Measurements from ENCODE around the gene LRRC59. TPM values are rescaled to one million over a fixed set of nuclear protein-coding genes. Genes with fewer than 3 reads are reported as not detected.
A peak's percentile ranks its signal among the peaks of the same experiment; 100 is the strongest.

The LRRC59 gene
- total and polyA plus RNA-seq, 2 experiments from 2014 or later: 46.4 to 124 TPM

- no peaks in the 10 kb centered on the region for H4K20me1 ChIP-seq (replicated peaks; ENCODE audit: insufficient read depth)
- Mint-ChIP-seq H3K27me3 (ENCODE audit: insufficient read depth, low read depth, poor library complexity) (peaks cover 8% of the 10 kb centered on the region), H3K4me3 (no peak overlapping the region), H3K9me3 (no peaks in the 10 kb centered on the region; the same call in 1 of the 3 replicates), H3K27ac (no peak overlapping the region), H3K36me3 (ENCODE audit: low read depth) (no peaks in the 10 kb centered on the region), H3K4me1 (peaks cover 13% of the 10 kb centered on the region)
- H3K9me2 ChIP-seq (ENCODE audit: insufficient read depth): no peaks in the 10 kb centered on the region
- no peak overlapping the region for H2AFZ ChIP-seq
- H3K4me2 ChIP-seq: no peak overlapping the region
- 0 out of 2 replicates have a peak overlapping the region, but pooled peaks have one; percentile 19 for H3K27ac ChIP-seq (ENCODE audit: low read depth)
- TF ChIP-seq NANOG (IDR thresholded peaks at IDR 0.05; ENCODE audit: borderline replicate concordance): no peak
- TF ChIP-seq STAT1 (IDR thresholded peaks at IDR 0.05; ENCODE audit: unreplicated experiment): no peak
- no peak for TF ChIP-seq JUNB (IDR thresholded peaks at IDR 0.05; ENCODE audit: unreplicated experiment)
- TF ChIP-seq ZNF331 (CRISPR knock-in tag; IDR thresholded peaks at IDR 0.05; ENCODE audit: low read depth): no peak
- no peak for TF ChIP-seq REST (IDR thresholded peaks at IDR 0.05; ENCODE audit: unreplicated experiment)
- no peak for TF ChIP-seq POLR2AphosphoS5 (IDR thresholded peaks at IDR 0.05; ENCODE audit: low read depth)
- H3F3A ChIP-seq (replicated peaks; ENCODE audit: low read depth): peaks cover 7% of the 10 kb centered on the region; the same call in 1 of the 2 replicates
- H3K36me3 ChIP-seq (ENCODE audit: insufficient read depth): no peaks in the 10 kb centered on the region
- peaks cover 13% of the 10 kb centered on the region for H3K4me1 ChIP-seq (ENCODE audit: insufficient read depth)
- ATAC-seq: no peak
- DNase-seq (ENCODE audit: low spot score): no peak
- H3K4me3 ChIP-seq: no peak overlapping the region
- H3K27me3 ChIP-seq (ENCODE audit: insufficient read depth): no peaks in the 10 kb centered on the region
- peaks cover 5% of the 10 kb centered on the region for H3K79me2 ChIP-seq (replicated peaks; ENCODE audit: insufficient read depth)
Measured at GRCh38 chr17:50430821-50431618, 33.7 kb upstream of the LRRC59 start.

GRCh38 chr17:50429793-50430192 is 32.5 kb upstream of the LRRC59 start:
- H3K27me3 Mint-ChIP-seq (ENCODE audit: insufficient read depth, low read depth, poor library complexity): peaks cover 13% of the 10 kb centered on the region
- peaks cover 5% of the 10 kb centered on the region for H3K79me2 ChIP-seq (replicated peaks; ENCODE audit: insufficient read depth)
- H3K4me2 ChIP-seq: no peak overlapping the region
- H3K27ac Mint-ChIP-seq: no peak overlapping the region
- peaks cover 18% of the 10 kb centered on the region for H3K4me1 ChIP-seq (ENCODE audit: insufficient read depth)
- H4K20me1 ChIP-seq (replicated peaks; ENCODE audit: insufficient read depth): no peaks in the 10 kb centered on the region
- H3K27ac ChIP-seq (ENCODE audit: low read depth): no peak overlapping the region
- peaks cover 6% of the 10 kb centered on the region; the same call in 1 of the 2 replicates for H3K27me3 ChIP-seq (ENCODE audit: insufficient read depth)
- peaks cover 18% of the 10 kb centered on the region for H3K4me1 Mint-ChIP-seq
- no peaks in the 10 kb centered on the region; the same call in 1 of the 3 replicates for H3K9me3 Mint-ChIP-seq
- H2AFZ ChIP-seq: no peak overlapping the region
- no peak overlapping the region for H3K4me3 Mint-ChIP-seq
- H3K36me3 ChIP-seq (ENCODE audit: insufficient read depth): no peaks in the 10 kb centered on the region
- ATAC-seq (no peak), DNase-seq (ENCODE audit: low spot score) (no peak)
- H3K9me2 ChIP-seq (ENCODE audit: insufficient read depth): no peaks in the 10 kb centered on the region
- H3F3A ChIP-seq (replicated peaks; ENCODE audit: low read depth): peaks cover 7% of the 10 kb centered on the region; the same call in 1 of the 2 replicates
- H3K4me3 ChIP-seq: no peak overlapping the region
- H3K36me3 Mint-ChIP-seq (ENCODE audit: low read depth): no peaks in the 10 kb centered on the region
- TF ChIP-seq POLR2AphosphoS5 (IDR thresholded peaks at IDR 0.05; ENCODE audit: low read depth): no peak
- TF ChIP-seq EZH2phosphoT487 (IDR thresholded peaks at IDR 0.05; ENCODE audit: unreplicated experiment): no peak
- TF ChIP-seq STAT1 (IDR thresholded peaks at IDR 0.05; ENCODE audit: unreplicated experiment): no peak
- no peak for TF ChIP-seq ETS1 (IDR thresholded peaks at IDR 0.05)
- TF ChIP-seq JUNB (IDR thresholded peaks at IDR 0.05; ENCODE audit: unreplicated experiment): no peak
- TF ChIP-seq EZH2 (IDR thresholded peaks at IDR 0.05; ENCODE audit: low read depth, unreplicated experiment): no peak
- TF ChIP-seq REST (IDR thresholded peaks at IDR 0.05; ENCODE audit: unreplicated experiment): no peak
- no peak for TF ChIP-seq CTCF (conservative IDR thresholded peaks at IDR 0.05; ENCODE audit: low read depth in 2 of 2)
- TF ChIP-seq ZNF331 (CRISPR knock-in tag; IDR thresholded peaks at IDR 0.05; ENCODE audit: low read depth): no peak
- no peak for TF ChIP-seq ZNF114 (CRISPR knock-in tag; IDR thresholded peaks at IDR 0.05)
